RWPE1 (cell line): ENCODE results near the gene SCAPER.

Experiments used
- CTCF ChIA-PET: fragments of 350-600 bp; sonication (Branson Sonifier 250); formaldehyde crosslinking; extraction: SDS; loops from one replicate; lab custom pipeline; 2021; lab: Yijun Ruan, JAX
- POLR2A ChIA-PET: fragments of 400-600 bp; formaldehyde crosslinking; extraction: SDS; loops from one replicate; lab custom pipeline; 2020; ENCODE audit warnings: antibody characterized with exemption; ENCODE audit not compliant: low non-redundant PET; lab: Yijun Ruan, JAX
- DNase-seq: peaks from one replicate; pipeline ENCODE4 v3.0.0; 2012; ENCODE audit warnings: low spot score
- H3K27ac ChIP-seq: fragments of 450-650 bp; 2 replicates; pipeline ENCODE4 v1.5.1; 2017
- TF ChIP-seq, protein P1 (sequence below): fragments of 450-650 bp; conservative IDR thresholded peaks from 2 replicates; pipeline ENCODE4 v1.5.1; 2017; ENCODE audit warnings: low read depth, mild to moderate bottlenecking

Gene SCAPER

DNA sequence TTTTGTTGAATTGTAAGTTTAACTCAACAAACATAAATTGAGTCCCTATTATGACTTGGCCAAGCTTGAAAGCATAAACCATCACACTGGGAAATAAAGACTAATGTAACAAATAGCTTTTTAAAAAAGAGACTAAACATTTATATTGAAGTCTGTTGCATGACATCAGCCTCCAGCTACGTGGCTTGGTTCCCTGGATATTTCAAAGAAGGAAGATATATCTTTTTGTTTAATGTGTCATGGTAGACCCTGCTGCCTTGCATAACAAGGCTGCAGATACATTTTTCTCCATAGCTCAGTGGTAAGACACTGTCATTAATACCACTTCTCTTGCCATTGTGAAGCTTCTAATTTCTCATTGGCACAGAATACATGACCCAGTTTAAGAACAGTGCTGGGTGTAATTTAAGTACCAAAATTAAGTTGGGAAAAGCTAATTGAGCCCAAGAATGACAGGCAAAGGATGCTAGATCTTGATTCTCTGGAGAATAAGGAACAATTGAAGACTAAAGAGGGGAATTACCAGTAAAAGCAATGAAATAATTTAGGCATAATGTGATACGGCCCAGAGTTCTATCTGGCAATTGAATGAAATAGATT lies 40.5 kb upstream of the SCAPER start:
- ChIA-PET CTCF (no interaction called here), POLR2A (no interaction called here)
- no peak overlapping the region for H3K27ac ChIP-seq
- TF ChIP-seq, protein P1, sequence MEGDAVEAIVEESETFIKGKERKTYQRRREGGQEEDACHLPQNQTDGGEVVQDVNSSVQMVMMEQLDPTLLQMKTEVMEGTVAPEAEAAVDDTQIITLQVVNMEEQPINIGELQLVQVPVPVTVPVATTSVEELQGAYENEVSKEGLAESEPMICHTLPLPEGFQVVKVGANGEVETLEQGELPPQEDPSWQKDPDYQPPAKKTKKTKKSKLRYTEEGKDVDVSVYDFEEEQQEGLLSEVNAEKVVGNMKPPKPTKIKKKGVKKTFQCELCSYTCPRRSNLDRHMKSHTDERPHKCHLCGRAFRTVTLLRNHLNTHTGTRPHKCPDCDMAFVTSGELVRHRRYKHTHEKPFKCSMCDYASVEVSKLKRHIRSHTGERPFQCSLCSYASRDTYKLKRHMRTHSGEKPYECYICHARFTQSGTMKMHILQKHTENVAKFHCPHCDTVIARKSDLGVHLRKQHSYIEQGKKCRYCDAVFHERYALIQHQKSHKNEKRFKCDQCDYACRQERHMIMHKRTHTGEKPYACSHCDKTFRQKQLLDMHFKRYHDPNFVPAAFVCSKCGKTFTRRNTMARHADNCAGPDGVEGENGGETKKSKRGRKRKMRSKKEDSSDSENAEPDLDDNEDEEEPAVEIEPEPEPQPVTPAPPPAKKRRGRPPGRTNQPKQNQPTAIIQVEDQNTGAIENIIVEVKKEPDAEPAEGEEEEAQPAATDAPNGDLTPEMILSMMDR: no peak
- no peak for DNase-seq

DNA sequence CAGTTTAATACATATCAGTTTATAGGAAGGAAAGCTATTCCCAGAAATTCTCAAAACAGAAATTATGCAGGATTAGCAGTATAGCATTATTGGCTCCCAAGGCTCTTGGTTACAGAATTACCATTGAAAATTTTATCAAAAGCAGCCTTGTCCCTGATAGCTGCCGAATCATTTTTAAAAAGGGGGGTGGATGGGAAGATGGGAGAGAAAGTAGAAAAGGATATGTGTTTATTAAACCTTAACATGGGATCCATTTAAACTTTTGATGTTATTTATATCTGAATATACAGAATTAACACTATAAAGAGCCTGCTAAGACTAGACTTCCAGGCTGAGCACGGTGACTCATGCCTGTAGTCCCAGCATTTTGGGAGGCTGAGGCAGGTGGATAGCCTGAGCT lies 37.2 kb upstream of the SCAPER start:
- POLR2A ChIA-PET: no interaction called here
- CTCF ChIA-PET: no interaction called here
- TF ChIP-seq, protein P1: no peak

DNA sequence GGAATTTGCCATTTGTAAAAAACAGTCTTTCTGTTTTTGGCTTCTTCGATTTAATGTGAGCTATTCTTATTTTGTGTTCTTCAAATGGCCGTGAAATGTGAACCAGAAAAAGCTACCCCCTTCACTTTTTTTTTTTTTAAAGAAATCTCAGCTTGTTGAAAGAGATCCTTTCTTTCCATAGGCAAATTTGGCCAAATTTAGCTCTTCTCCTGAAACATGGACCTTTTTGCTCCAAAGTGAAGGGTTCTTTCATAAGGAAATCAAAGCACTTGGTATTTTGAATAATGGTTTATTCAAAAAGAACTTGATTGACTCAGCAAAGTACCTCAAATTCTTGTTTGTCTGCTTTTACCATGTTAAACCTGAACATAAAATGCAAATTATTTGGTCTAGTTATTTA lies 36.5 kb upstream of the SCAPER start:
- no peak overlapping the region for H3K27ac ChIP-seq
- TF ChIP-seq, protein P1: no peak
- ChIA-PET CTCF (interaction anchor here (0.7 kb wide), 1 partner anchor 108 kb away, joined by 3 read pairs; no protein-coding TSS in a partner anchor), POLR2A (no interaction called here)
- no peak for DNase-seq

More for the DNA sequence above, 37.2 kb upstream of the SCAPER start:
- no peak overlapping the region for H3K27ac ChIP-seq
- no peak for DNase-seq

DNA sequence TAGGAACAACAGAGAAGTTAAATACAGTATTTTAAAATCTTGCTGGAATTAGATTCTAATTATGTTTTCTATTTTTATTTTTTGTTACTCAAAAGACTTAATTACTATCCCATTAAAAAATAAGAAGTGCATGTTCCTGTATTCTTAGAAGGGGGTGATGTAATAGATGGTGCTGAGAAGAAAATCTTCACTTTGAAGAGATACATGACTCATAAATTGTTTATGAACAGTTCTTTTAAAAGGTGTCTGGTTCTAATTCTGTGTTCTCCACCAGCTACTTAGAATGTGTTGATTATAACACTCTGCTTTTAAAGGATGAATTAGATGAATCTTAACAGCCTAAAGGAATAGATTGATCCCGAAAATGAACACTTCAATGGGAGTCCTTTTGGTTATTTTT lies 34.6 kb upstream of the SCAPER start:
- CTCF ChIA-PET: no interaction called here
- no peak for DNase-seq
- no peak overlapping the region for H3K27ac ChIP-seq
- POLR2A ChIA-PET: no interaction called here
- TF ChIP-seq, protein P1: 0 out of 2 replicates have a peak, but pooled peaks have one; percentile 8

DNA sequence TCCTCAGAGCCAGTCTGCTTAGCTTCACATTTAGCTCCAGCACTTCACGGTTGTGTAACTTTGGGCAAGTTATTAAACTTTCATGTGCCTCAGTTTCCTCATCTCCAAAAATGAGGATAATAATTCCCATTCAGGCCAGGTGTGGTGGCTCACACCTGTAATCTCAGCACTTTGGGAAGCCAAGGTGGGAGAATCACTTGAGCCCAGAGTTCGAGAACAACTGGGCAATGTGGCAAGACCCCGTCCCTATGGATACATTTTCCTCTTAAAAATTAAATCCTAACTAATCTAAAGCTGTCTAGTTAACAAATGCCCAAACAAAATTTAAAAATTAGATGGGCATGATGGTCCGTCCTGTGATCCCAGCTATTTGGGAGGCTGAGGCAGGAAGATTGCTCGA lies 33.6 kb upstream of the SCAPER start:
- ChIA-PET POLR2A (no interaction called here), CTCF (no interaction called here)
- no peak for DNase-seq
- TF ChIP-seq, protein P1: no peak
- no peak overlapping the region for H3K27ac ChIP-seq

DNA sequence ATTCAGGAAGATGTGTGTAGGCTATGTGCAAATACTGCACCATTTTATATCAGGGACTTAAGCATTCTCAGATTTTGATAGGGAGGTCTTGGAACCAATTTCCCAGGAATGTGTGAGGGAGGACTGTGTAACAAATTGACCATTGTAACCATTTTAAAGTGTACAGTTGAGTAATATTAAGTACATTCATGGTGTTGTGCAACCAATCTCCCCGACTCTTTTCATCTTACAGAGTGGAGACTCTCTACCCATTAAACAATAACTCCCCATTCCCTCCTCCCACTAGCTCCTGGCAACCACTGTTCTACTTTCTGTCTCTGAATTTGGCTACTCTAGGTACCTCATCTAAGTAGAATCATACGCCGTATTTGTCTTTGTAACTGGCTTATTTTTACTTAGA lies 31.5 kb upstream of the SCAPER start:
- no peak overlapping the region for H3K27ac ChIP-seq
- TF ChIP-seq, protein P1: no peak
- POLR2A ChIA-PET: no interaction called here
- CTCF ChIA-PET: no interaction called here
- DNase-seq: no peak
